Measurements from ENCODE around the gene FPR1. TPM values are rescaled to one million over a fixed set of nuclear protein-coding genes. Genes with fewer than 3 reads are reported as not detected.

The FPR1 gene
- total and polyA plus RNA-seq, 2 of the 8 experiments (the other 6 are each of a cell fraction or from before 2014, with no cell fraction given) = 0.11 TPM; not detected in 1

GRCh38 chr19:51771376-51772130 is 19.9 kb upstream of the FPR1 start (continued):
- TF ChIP-seq CBX5 (IDR thresholded peaks at IDR 0.05; ENCODE audit: low read depth, low read length) (no peak), TAF7 (optimal IDR thresholded peaks at IDR 0.05; ENCODE audit: borderline replicate concordance, low read depth, low read length) (no peak), SP1 (IDR thresholded peaks at IDR 0.05; ENCODE audit: low read depth, low read length) (no peak)
